Activated CD4-positive, alpha-beta T cell treated with anti-CD3 and anti-CD28 coated beads for 36 hours (primary cell): Measurements from ENCODE around the gene TEX47. TPM values are rescaled to one million over a fixed set of nuclear protein-coding genes. Genes with fewer than 3 reads are reported as not detected.
A peak's percentile ranks its signal among the peaks of the same experiment; 100 is the strongest.

ENCODE experiments used
- ATAC-seq: fragments of 200-7000 bp; cut with Tn5 transposase; one replicate; pipeline ENCODE4 v1.10.0; 2021; ENCODE audit warnings: mild to moderate bottlenecking, moderate library complexity
- CTCF ChIA-PET: fragments of 350-600 bp; sonication (Branson Sonifier 250); formaldehyde crosslinking; loops from one replicate; lab custom pipeline; 2021; ENCODE audit warnings: antibody characterized with exemption; lab: Charles Lee
- POLR2A ChIA-PET: fragments of 350-600 bp; sonication (Branson Sonifier 250); formaldehyde crosslinking; loops from one replicate; lab custom pipeline; 2021; ENCODE audit warnings: antibody characterized with exemption, inconsistent platforms; lab: Charles Lee
- DNase-seq: peaks from one replicate; pipeline ENCODE4 v3.0.0-alpha.2; 2020
- H3K27ac Mint-ChIP-seq: one replicate; pipeline ENCODE4 v1.8.0; 2021; ENCODE audit warnings: mixed read lengths
- H3K27me3 Mint-ChIP-seq: one replicate; pipeline ENCODE4 v1.8.0; 2021; ENCODE audit warnings: mixed read lengths
- H3K36me3 Mint-ChIP-seq: one replicate; pipeline ENCODE4 v1.8.0; 2021; ENCODE audit warnings: low read depth, mixed read lengths
- H3K4me1 Mint-ChIP-seq: one replicate; pipeline ENCODE4 v1.8.0; 2021; ENCODE audit warnings: mixed read lengths
- H3K4me3 Mint-ChIP-seq: one replicate; pipeline ENCODE4 v1.8.0; 2021; ENCODE audit warnings: mild to moderate bottlenecking, moderate library complexity, mixed read lengths
- H3K9me3 Mint-ChIP-seq: one replicate; pipeline ENCODE4 v1.8.0; 2021; ENCODE audit warnings: low read depth, mixed read lengths
- intact Hi-C, 2 experiments: fragments of 100-400 bp; cut with DNase I in 1 of 2; cut with micrococcal nuclease in 1 of 2; formaldehyde crosslinking; loops; one replicate each; pipeline versions ENCODE4 v1.14.2 to v1.15.1; 2022 to 2024; cut with DNase I, micrococcal nuclease
- total RNA-seq, 2 experiments: library from RNA; stranded (reverse); gene quantifications; one replicate each; pipeline ENCODE4 v1.2.3, GENCODE V29; 2021

Gene TEX47
- total RNA-seq, 2 experiments from 2014 or later, result not detected

DNA sequence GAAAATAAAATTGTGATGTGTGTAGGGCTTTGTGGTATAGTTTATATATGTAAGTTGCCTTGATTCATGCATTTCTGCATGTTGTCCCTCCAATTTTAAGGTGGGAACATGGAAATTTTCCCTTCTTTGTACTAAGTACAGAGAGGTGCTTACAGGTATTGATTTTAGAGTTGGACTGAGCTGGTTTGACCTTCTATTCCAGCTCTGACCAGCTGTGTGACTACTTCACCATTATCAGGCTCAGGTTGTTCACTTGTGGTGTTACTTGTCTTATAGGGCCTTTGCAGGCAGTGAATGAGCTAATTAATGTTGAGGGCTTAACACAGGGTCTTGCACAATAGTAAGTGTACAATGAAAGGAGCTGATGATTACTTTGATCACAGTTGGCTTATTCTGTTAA lies 19.7 kb downstream of the TEX47 start:
- CTCF ChIA-PET, result interaction anchor here (1.1 kb wide), 1 partner anchor 251 kb away, joined by 3 read pairs; no protein-coding TSS in a partner anchor
- intact Hi-C loops, result no loop called here
- no peaks in the 10 kb centered on the region for H3K9me3 Mint-ChIP-seq
- no peaks in the 10 kb centered on the region for H3K36me3 Mint-ChIP-seq
- H3K27ac Mint-ChIP-seq, result no peak overlapping the region
- no peaks in the 10 kb centered on the region for H3K4me1 Mint-ChIP-seq
- POLR2A ChIA-PET, result no interaction called here
- ATAC-seq, result no peak
- peaks cover 4% of the 10 kb centered on the region for H3K27me3 Mint-ChIP-seq
- no peak overlapping the region for H3K4me3 Mint-ChIP-seq
- DNase-seq, result no peak

DNA sequence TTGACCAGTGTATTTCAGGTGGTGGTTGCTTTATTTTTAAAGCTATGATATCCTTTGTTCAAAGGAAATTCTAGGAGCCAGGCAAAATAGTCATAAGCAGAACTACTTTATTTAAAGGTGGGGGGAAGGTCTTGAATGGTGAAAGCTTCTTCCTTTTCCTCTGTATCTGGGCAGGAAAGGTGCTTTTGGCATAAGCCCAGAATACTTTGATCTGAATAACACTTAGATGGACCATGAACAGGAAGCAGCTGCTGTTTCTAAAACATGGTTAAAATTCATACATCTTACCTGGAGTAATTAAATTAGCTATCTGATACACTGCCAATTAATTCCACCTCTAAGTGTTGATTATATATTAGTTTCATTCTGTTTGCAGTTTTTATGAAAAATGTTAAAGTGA lies 22.8 kb downstream of the TEX47 start:
- Mint-ChIP-seq H3K4me3 (no peak overlapping the region), H3K4me1 (no peaks in the 10 kb centered on the region), H3K27ac (no peak overlapping the region), H3K9me3 (no peaks in the 10 kb centered on the region), H3K27me3 (peaks cover 2% of the 10 kb centered on the region), H3K36me3 (no peaks in the 10 kb centered on the region)
- no peak for ATAC-seq
- POLR2A ChIA-PET, result no interaction called here
- no peak for DNase-seq
- intact Hi-C loops, result no loop called here
- CTCF ChIA-PET, result interaction anchor here (1.2 kb wide), 1 partner anchor 9 kb away, joined by 3 read pairs; no protein-coding TSS in a partner anchor

DNA sequence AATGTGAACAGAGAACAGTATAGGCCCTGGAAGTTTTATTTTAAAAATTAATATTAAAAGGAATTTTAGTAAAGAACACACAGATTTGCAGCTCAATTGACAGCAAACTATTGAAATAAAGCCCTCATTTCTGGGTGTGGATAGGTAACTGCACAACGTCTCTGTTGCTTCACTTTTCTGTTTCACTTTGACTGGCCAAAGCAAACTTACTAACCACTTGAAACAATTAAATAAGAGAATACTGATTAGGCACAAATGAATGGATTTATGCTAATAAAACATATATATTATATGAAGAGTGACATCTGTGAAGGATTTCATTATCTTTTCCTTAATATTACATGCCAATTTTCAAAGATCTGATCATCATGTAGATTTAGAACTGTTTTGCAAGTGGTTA lies 24.1 kb downstream of the TEX47 start:
- Mint-ChIP-seq H3K4me1 (no peaks in the 10 kb centered on the region), H3K9me3 (no peaks in the 10 kb centered on the region), H3K36me3 (no peaks in the 10 kb centered on the region), H3K27me3 (peaks cover 9% of the 10 kb centered on the region), H3K4me3 (no peak overlapping the region), H3K27ac (no peak overlapping the region)
- ChIA-PET POLR2A (no interaction called here), CTCF (no interaction called here)
- DNase-seq, result no peak
- no peak for ATAC-seq
- intact Hi-C loops, result no loop called here

DNA sequence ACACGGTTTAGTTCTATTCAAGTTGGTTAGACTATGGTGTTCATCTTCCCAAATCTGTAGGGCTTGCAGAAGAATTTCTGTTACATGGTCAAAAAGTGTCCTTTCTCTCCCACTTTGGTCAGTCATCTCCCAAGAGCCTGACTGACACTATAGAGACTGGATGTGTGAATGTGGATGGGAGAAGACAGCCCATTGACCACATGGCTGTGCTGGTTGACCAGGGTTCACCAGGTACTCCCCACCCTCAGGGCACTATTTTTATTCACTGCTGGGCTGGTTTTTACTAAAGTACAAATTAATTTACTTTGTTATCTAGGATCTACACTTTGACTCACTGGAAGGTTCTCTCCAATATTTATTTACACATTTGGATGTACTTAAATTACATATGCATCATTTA lies 33.8 kb downstream of the TEX47 start:
- intact Hi-C loops, result no loop called here
- no peak overlapping the region for H3K4me3 Mint-ChIP-seq
- ATAC-seq (no peak), DNase-seq (no peak)
- H3K27me3 Mint-ChIP-seq, result peaks cover 24% of the 10 kb centered on the region
- H3K9me3 Mint-ChIP-seq, result no peaks in the 10 kb centered on the region
- ChIA-PET CTCF (no interaction called here), POLR2A (no interaction called here)
- no peaks in the 10 kb centered on the region for H3K36me3 Mint-ChIP-seq
- H3K27ac Mint-ChIP-seq, result no peak overlapping the region
- H3K4me1 Mint-ChIP-seq, result peaks cover 3% of the 10 kb centered on the region

DNA sequence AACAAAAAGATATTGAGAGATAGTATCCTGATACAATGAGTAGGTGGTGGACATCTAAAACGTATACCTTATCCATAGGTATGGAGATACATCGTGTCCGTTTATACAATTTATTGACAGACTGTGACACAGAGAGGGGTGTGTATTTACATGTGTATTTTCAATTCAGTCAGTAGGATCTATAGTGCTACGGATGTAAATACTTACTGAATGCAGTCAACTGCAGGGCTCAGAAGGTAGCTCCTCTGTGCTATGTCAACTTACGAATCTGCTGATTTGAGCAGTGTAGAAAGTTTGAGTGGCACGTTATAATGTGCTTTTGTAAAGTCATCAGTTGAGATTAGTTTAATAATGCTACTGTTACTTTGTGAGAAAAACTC lies 35.4 kb downstream of the TEX47 start:
- Mint-ChIP-seq H3K4me3 (no peak overlapping the region), H3K36me3 (no peaks in the 10 kb centered on the region)

DNA sequence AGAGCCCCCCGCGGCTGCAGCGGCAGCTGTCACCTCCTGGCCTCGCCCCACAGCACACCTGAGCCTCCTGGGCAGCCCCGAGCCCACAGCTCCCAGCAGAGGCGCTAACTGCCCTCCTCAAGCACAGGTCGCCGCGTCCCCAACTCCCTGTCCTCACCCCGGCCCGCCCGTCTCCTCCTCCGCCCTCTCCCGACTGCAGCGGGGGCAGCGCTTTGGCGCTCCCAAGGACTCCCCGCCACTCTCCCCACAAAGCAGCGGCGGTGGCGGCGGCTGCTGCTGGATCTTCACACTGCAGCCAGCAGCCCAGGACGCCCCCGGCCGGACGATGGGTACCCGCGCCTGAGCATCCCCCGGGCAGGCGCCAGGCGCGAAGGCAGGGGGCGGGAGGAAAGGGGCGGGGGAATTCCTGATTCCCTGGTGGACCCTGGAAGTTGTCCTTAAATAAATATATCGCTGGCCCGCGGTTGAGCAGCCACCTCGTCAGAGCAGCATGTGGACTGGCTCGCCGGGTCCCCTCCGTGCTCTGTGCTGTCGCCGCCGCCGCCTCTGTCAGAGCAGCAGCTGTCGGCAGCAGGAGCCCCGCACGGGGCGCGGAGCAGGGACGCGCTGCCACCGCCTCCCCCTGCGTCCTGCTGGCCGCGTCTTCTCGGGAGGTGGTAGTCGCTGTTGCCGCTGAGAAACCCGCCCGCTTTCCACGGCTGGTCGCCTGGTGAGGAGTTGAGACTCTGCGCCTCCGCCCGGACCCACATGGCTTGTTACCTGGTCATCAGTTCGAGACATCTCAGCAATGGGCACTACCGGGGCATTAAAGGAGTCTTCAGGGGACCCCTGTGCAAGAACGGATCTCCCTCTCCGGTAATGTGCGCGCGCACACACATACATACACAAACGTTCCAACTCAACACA lies 36.1 kb downstream of the TEX47 start, which contains the start of gene ZNF804B:
Gene ZNF804B, plus strand, starts transcription at position 471 of the 906 bp plus-strand sequence. Its CDS starts 277 bp downstream, at position 748.
- POLR2A ChIA-PET, result no interaction called here
- no peak within 1 kb of the TSS for H3K27ac Mint-ChIP-seq
- peaks cover 30% of the 10 kb centered on the region for H3K27me3 Mint-ChIP-seq
- peak; percentile 23 for ATAC-seq
- no peaks in the 10 kb centered on the region for H3K9me3 Mint-ChIP-seq
- H3K36me3 Mint-ChIP-seq, result no peaks in the 10 kb centered on the region
- intact Hi-C loops, result no loop called here
- CTCF ChIA-PET, result no interaction called here
- peaks cover 3% of the 10 kb centered on the region for H3K4me1 Mint-ChIP-seq
- no peak within 1 kb of the TSS for H3K4me3 Mint-ChIP-seq
- peak; percentile 19 for DNase-seq

More for the DNA sequence above, 35.4 kb downstream of the TEX47 start:
- DNase-seq, result no peak
- ChIA-PET CTCF (no interaction called here), POLR2A (no interaction called here)
- Mint-ChIP-seq H3K27ac (no peak overlapping the region), H3K27me3 (peaks cover 30% of the 10 kb centered on the region), H3K4me1 (peaks cover 3% of the 10 kb centered on the region), H3K9me3 (no peaks in the 10 kb centered on the region)
- intact Hi-C loops, result no loop called here
- no peak for ATAC-seq

DNA sequence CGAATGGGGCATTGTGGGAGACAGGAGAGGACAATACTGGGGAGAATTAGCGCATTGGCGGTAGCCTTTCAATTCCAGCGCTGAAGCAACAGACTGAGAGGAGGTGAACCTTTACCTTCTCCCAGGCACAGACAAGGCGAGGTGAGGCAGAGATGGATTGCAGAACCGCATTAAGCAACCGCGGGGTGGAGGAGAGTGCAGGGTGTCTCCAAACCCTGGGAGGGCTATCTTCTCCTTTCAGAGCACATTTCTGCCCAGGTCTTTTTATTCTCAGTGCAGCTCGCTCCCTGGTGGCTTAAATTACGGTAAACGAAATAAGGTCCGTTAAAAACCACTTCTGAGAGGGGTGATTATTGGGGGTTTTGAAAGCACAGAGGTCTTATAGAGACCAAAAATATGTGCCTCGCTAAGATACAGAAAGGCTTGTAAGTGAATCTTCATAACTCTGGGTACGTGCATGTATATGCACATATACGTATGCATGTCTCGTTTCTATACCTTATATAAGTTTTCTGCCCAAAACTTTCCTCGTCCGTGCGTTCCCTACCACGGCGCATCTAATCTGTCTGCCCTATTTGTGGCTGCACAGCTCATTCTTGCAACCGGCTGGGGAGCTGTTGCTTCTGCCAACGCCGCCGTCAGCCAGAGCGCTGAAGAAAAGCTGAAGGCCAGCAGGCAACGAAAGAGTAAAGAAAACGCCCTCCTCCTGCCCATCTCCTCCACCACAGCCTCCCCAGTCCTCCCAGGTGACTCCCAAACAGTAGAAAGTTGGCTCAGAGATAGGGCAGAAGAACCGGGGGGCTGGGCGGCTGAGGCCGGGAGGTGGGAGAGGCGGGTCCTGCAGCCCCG lies 36.9 kb downstream of the TEX47 start:
- ATAC-seq, result no peak
- Mint-ChIP-seq H3K36me3 (no peaks in the 10 kb centered on the region), H3K9me3 (no peaks in the 10 kb centered on the region), H3K4me1 (peaks cover 3% of the 10 kb centered on the region), H3K27ac (no peak overlapping the region), H3K27me3 (peaks cover 30% of the 10 kb centered on the region), H3K4me3 (no peak overlapping the region)
- intact Hi-C loops, result no loop called here
- DNase-seq, result peak; percentile 10
- ChIA-PET POLR2A (no interaction called here), CTCF (no interaction called here)

DNA sequence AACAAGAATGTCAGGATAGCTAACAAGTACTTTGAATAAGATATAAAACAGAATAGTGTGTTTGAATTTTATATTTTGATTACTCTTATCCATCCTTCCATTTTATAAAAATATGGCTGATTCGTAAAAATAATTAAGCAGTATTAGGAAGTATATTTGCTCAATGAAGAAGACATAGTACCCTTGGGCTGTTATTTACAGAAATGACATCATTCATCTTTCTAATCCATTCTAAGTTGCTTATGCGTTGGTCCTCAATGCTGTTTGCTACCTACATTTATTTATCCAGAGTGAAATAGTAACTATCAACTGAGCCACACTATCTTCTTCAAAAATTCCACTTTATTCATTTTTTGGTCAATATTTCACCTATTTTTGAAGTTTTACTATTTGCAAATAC lies 38.2 kb downstream of the TEX47 start:
- intact Hi-C loops, result no loop called here
- peaks cover 29% of the 10 kb centered on the region for H3K27me3 Mint-ChIP-seq
- CTCF ChIA-PET, result no interaction called here
- peaks cover 3% of the 10 kb centered on the region for H3K4me1 Mint-ChIP-seq
- no peak overlapping the region for H3K4me3 Mint-ChIP-seq
- POLR2A ChIA-PET, result no interaction called here
- no peak for ATAC-seq
- no peak for DNase-seq
- H3K27ac Mint-ChIP-seq, result no peak overlapping the region
- H3K36me3 Mint-ChIP-seq, result no peaks in the 10 kb centered on the region
- no peaks in the 10 kb centered on the region for H3K9me3 Mint-ChIP-seq

DNA sequence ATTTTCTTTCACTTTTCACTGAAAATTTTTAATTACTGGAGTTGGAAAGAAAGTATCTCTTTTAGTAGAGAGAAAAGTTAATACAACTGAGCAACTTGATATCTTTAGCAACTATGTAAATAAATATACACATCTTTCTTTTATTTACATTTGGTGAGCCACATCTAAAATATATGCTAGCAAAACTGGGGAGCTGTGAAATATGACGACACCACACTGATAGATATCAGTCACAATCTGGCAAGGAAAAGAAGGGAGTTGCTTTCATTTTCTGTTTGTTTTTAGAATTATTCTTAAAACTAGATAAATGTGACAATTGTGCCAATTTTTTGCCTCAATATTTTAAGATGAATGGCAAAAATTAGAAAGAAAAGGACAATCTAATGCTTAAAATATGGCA lies 38.7 kb downstream of the TEX47 start:
- H3K4me3 Mint-ChIP-seq, result no peak overlapping the region
- H3K27ac Mint-ChIP-seq, result no peak overlapping the region
- no peaks in the 10 kb centered on the region for H3K9me3 Mint-ChIP-seq
- POLR2A ChIA-PET, result no interaction called here
- intact Hi-C loops, result no loop called here
- CTCF ChIA-PET, result no interaction called here
- H3K4me1 Mint-ChIP-seq, result peaks cover 3% of the 10 kb centered on the region
- ATAC-seq (no peak), DNase-seq (no peak)
- H3K36me3 Mint-ChIP-seq, result no peaks in the 10 kb centered on the region
- H3K27me3 Mint-ChIP-seq, result peaks cover 26% of the 10 kb centered on the region

DNA sequence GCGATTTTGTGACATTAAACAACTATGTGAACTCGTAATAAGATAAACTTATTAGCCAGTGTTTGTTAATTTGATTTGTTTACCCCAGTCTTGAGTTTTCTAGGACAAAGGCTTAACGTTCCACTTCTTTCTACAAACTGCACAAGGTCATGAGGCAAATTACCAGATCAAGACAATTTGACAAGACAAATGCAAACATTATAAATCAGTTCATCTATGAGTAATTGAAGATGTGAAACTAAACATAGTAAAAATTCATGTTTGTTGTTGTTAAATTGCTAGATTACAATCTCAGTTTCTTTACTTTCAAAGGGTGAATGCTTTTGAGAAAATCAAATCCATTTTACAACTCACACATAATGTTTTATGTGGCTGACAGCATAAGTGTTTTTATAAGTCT lies 49.4 kb downstream of the TEX47 start:
- ATAC-seq (no peak), DNase-seq (no peak)
- H3K27me3 Mint-ChIP-seq, result peaks cover 2% of the 10 kb centered on the region
- H3K9me3 Mint-ChIP-seq, result no peaks in the 10 kb centered on the region
- no peak overlapping the region for H3K4me3 Mint-ChIP-seq
- H3K4me1 Mint-ChIP-seq, result no peaks in the 10 kb centered on the region
- POLR2A ChIA-PET, result no interaction called here
- no peaks in the 10 kb centered on the region for H3K36me3 Mint-ChIP-seq
- intact Hi-C loops, result no loop called here
- H3K27ac Mint-ChIP-seq, result no peak overlapping the region
- CTCF ChIA-PET, result no interaction called here
